ENCODE measurements around the gene STPG2.

DNA sequence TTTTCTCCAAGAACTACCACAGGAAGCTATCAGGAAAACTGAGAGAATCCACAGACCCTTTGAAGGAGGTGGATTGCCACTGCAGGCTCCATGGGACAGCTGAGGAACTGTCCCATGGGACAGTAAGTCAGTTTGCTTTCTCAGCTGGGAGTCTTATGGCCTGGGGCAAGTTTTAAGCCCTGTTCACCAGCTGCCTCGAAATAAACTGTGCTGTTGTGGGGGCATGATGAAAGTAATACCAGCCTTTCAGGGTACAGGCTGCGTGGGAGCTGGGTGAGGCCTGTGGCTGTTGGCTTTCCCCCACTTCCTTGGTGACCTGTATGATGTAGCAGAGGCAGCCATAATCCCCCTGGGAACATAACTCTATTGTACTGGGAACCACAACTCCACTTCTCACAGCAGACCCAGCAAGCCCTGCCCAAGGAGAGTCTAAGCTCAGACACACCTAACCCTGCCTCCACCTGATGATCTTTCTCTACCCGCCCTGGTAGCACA lies 452.1 kb downstream of the STPG2 start:
- TF ChIP-seq, protein P1, sequence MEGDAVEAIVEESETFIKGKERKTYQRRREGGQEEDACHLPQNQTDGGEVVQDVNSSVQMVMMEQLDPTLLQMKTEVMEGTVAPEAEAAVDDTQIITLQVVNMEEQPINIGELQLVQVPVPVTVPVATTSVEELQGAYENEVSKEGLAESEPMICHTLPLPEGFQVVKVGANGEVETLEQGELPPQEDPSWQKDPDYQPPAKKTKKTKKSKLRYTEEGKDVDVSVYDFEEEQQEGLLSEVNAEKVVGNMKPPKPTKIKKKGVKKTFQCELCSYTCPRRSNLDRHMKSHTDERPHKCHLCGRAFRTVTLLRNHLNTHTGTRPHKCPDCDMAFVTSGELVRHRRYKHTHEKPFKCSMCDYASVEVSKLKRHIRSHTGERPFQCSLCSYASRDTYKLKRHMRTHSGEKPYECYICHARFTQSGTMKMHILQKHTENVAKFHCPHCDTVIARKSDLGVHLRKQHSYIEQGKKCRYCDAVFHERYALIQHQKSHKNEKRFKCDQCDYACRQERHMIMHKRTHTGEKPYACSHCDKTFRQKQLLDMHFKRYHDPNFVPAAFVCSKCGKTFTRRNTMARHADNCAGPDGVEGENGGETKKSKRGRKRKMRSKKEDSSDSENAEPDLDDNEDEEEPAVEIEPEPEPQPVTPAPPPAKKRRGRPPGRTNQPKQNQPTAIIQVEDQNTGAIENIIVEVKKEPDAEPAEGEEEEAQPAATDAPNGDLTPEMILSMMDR (IDR thresholded peaks at IDR 0.05; ENCODE audit: low read depth, low read length): no peak
- TF ChIP-seq POLR2A (IDR thresholded peaks at IDR 0.05; ENCODE audit: extremely low read depth, insufficient read length) (no peak), MYC (IDR thresholded peaks at IDR 0.05; ENCODE audit: low read depth, low read length) (no peak)
- TF ChIP-seq, protein P2, sequence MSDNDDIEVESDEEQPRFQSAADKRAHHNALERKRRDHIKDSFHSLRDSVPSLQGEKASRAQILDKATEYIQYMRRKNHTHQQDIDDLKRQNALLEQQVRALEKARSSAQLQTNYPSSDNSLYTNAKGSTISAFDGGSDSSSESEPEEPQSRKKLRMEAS (IDR thresholded peaks at IDR 0.05; ENCODE audit: low read depth, low read length): no peak

All from NB4 (cell line).